ENCODE data around the gene ARHGAP45.

GRCh38 chr19:1073956-1074517, 7.1 kb downstream of the ARHGAP45 start:
- TF ChIP-seq CTCF (IDR thresholded peaks at IDR 0.05) (no peak), POLR2AphosphoS5 (IDR thresholded peaks at IDR 0.05) (no peak), POLR2A (IDR thresholded peaks at IDR 0.05) (no peak), EP300 (IDR thresholded peaks at IDR 0.05) (no peak)
